ENCODE results near the gene ZIC4. TPM values are rescaled to one million over a fixed set of nuclear protein-coding genes. Genes with fewer than 3 reads are reported as not detected.

ZIC4 gene
- total and polyA plus RNA-seq, 2 experiments from 2014 or later: not detected

- TF ChIP-seq ZNF331 (CRISPR knock-in tag; IDR thresholded peaks at IDR 0.05; ENCODE audit: low read depth) (no peak), ZNF114 (CRISPR knock-in tag; IDR thresholded peaks at IDR 0.05) (no peak), JUNB (IDR thresholded peaks at IDR 0.05; ENCODE audit: unreplicated experiment) (no peak), STAT1 (IDR thresholded peaks at IDR 0.05; ENCODE audit: unreplicated experiment) (no peak), CREB1 (CRISPR knock-in tag; IDR thresholded peaks at IDR 0.05; ENCODE audit: low read depth) (no peak), POLR2AphosphoS5 (IDR thresholded peaks at IDR 0.05; ENCODE audit: low read depth) (no peak), ETS1 (IDR thresholded peaks at IDR 0.05) (no peak), EZH2phosphoT487 (IDR thresholded peaks at IDR 0.05; ENCODE audit: unreplicated experiment) (no peak), EZH2 (IDR thresholded peaks at IDR 0.05; ENCODE audit: low read depth, unreplicated experiment) (no peak)
- TF ChIP-seq, protein P1, sequence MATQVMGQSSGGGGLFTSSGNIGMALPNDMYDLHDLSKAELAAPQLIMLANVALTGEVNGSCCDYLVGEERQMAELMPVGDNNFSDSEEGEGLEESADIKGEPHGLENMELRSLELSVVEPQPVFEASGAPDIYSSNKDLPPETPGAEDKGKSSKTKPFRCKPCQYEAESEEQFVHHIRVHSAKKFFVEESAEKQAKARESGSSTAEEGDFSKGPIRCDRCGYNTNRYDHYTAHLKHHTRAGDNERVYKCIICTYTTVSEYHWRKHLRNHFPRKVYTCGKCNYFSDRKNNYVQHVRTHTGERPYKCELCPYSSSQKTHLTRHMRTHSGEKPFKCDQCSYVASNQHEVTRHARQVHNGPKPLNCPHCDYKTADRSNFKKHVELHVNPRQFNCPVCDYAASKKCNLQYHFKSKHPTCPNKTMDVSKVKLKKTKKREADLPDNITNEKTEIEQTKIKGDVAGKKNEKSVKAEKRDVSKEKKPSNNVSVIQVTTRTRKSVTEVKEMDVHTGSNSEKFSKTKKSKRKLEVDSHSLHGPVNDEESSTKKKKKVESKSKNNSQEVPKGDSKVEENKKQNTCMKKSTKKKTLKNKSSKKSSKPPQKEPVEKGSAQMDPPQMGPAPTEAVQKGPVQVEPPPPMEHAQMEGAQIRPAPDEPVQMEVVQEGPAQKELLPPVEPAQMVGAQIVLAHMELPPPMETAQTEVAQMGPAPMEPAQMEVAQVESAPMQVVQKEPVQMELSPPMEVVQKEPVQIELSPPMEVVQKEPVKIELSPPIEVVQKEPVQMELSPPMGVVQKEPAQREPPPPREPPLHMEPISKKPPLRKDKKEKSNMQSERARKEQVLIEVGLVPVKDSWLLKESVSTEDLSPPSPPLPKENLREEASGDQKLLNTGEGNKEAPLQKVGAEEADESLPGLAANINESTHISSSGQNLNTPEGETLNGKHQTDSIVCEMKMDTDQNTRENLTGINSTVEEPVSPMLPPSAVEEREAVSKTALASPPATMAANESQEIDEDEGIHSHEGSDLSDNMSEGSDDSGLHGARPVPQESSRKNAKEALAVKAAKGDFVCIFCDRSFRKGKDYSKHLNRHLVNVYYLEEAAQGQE (IDR thresholded peaks at IDR 0.05; ENCODE audit: unreplicated experiment): no peak
- TF ChIP-seq, protein P2, sequence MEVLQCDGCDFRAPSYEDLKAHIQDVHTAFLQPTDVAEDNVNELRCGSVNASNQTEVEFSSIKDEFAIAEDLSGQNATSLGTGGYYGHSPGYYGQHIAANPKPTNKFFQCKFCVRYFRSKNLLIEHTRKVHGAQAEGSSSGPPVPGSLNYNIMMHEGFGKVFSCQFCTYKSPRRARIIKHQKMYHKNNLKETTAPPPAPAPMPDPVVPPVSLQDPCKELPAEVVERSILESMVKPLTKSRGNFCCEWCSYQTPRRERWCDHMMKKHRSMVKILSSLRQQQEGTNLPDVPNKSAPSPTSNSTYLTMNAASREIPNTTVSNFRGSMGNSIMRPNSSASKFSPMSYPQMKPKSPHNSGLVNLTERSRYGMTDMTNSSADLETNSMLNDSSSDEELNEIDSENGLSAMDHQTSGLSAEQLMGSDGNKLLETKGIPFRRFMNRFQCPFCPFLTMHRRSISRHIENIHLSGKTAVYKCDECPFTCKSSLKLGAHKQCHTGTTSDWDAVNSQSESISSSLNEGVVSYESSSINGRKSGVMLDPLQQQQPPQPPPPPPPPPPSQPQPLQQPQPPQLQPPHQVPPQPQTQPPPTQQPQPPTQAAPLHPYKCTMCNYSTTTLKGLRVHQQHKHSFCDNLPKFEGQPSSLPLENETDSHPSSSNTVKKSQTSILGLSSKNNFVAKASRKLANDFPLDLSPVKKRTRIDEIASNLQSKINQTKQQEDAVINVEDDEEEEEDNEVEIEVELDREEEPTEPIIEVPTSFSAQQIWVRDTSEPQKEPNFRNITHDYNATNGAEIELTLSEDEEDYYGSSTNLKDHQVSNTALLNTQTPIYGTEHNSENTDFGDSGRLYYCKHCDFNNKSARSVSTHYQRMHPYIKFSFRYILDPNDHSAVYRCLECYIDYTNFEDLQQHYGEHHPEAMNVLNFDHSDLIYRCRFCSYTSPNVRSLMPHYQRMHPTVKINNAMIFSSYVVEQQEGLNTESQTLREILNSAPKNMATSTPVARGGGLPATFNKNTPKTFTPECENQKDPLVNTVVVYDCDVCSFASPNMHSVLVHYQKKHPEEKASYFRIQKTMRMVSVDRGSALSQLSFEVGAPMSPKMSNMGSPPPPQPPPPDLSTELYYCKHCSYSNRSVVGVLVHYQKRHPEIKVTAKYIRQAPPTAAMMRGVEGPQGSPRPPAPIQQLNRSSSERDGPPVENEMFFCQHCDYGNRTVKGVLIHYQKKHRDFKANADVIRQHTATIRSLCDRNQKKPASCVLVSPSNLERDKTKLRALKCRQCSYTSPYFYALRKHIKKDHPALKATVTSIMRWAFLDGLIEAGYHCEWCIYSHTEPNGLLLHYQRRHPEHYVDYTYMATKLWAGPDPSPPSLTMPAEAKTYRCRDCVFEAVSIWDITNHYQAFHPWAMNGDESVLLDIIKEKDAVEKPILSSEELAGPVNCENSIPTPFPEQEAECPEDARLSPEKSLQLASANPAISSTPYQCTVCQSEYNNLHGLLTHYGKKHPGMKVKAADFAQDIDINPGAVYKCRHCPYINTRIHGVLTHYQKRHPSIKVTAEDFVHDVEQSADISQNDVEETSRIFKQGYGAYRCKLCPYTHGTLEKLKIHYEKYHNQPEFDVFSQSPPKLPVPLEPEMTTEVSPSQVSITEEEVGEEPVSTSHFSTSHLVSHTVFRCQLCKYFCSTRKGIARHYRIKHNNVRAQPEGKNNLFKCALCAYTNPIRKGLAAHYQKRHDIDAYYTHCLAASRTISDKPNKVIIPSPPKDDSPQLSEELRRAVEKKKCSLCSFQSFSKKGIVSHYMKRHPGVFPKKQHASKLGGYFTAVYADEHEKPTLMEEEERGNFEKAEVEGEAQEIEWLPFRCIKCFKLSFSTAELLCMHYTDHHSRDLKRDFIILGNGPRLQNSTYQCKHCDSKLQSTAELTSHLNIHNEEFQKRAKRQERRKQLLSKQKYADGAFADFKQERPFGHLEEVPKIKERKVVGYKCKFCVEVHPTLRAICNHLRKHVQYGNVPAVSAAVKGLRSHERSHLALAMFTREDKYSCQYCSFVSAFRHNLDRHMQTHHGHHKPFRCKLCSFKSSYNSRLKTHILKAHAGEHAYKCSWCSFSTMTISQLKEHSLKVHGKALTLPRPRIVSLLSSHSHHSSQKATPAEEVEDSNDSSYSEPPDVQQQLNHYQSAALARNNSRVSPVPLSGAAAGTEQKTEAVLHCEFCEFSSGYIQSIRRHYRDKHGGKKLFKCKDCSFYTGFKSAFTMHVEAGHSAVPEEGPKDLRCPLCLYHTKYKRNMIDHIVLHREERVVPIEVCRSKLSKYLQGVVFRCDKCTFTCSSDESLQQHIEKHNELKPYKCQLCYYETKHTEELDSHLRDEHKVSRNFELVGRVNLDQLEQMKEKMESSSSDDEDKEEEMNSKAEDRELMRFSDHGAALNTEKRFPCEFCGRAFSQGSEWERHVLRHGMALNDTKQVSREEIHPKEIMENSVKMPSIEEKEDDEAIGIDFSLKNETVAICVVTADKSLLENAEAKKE (CRISPR knock-in tag; IDR thresholded peaks at IDR 0.05): no peak
- TF ChIP-seq, protein P3, sequence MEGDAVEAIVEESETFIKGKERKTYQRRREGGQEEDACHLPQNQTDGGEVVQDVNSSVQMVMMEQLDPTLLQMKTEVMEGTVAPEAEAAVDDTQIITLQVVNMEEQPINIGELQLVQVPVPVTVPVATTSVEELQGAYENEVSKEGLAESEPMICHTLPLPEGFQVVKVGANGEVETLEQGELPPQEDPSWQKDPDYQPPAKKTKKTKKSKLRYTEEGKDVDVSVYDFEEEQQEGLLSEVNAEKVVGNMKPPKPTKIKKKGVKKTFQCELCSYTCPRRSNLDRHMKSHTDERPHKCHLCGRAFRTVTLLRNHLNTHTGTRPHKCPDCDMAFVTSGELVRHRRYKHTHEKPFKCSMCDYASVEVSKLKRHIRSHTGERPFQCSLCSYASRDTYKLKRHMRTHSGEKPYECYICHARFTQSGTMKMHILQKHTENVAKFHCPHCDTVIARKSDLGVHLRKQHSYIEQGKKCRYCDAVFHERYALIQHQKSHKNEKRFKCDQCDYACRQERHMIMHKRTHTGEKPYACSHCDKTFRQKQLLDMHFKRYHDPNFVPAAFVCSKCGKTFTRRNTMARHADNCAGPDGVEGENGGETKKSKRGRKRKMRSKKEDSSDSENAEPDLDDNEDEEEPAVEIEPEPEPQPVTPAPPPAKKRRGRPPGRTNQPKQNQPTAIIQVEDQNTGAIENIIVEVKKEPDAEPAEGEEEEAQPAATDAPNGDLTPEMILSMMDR (conservative IDR thresholded peaks at IDR 0.05; ENCODE audit: low read depth in 2 of 2): no peak
- H3K4me1 Mint-ChIP-seq: peaks cover 16% of the 10 kb centered on the region
- H3K4me3 Mint-ChIP-seq: no peak overlapping the region
- H3K4me2 ChIP-seq: no peak overlapping the region
- H3K36me3 ChIP-seq (ENCODE audit: insufficient read depth): no peaks in the 10 kb centered on the region
- H2AFZ ChIP-seq: no peak overlapping the region
- H3K27me3 ChIP-seq (ENCODE audit: insufficient read depth): no peaks in the 10 kb centered on the region
- H3K9me2 ChIP-seq (ENCODE audit: insufficient read depth): no peaks in the 10 kb centered on the region
- no peak overlapping the region for H3K27ac Mint-ChIP-seq
- H3K27ac ChIP-seq (ENCODE audit: low read depth): no peak overlapping the region
- H3K79me2 ChIP-seq (replicated peaks; ENCODE audit: insufficient read depth): no peaks in the 10 kb centered on the region
- ATAC-seq (no peak), DNase-seq (ENCODE audit: low spot score) (no peak)
- H3K4me3 ChIP-seq: no peak overlapping the region
- no peaks in the 10 kb centered on the region for H4K20me1 ChIP-seq (replicated peaks; ENCODE audit: insufficient read depth)
- H3F3A ChIP-seq (replicated peaks; ENCODE audit: low read depth): no peaks in the 10 kb centered on the region
- no peaks in the 10 kb centered on the region for H3K27me3 Mint-ChIP-seq (ENCODE audit: insufficient read depth, low read depth, poor library complexity)
- peaks cover 21% of the 10 kb centered on the region for H3K4me1 ChIP-seq (ENCODE audit: insufficient read depth)
- no peaks in the 10 kb centered on the region for H3K9me3 Mint-ChIP-seq
- H3K36me3 Mint-ChIP-seq (ENCODE audit: low read depth): no peaks in the 10 kb centered on the region
Observed at GRCh38 chr3:147447224-147447623, 40.9 kb upstream of the ZIC4 start.

Data from GM23338 (cell line).